ENCODE measurements around the gene EVI2A. TPM values are rescaled to one million over a fixed set of nuclear protein-coding genes. Genes with fewer than 3 reads are reported as not detected.
A peak's percentile ranks its signal among the peaks of the same experiment; 100 is the strongest.

Gene EVI2A
- total RNA-seq, 1 donor from 2014 or later, result 45.2 TPM

GRCh38 chr17:31328160-31328535 is 6.7 kb upstream of the EVI2A start:
- intact Hi-C loops (cut with DNase I), result no loop called here
- Histone ChIP-seq H3K9me3 (no peaks in the 10 kb centered on the region), H3K4me3 (no peak overlapping the region), H3K36me3 (peaks cover 38% of the 10 kb centered on the region), H3K27me3 (ENCODE audit: low read depth) (no peaks in the 10 kb centered on the region), H3K4me1 (no peaks in the 10 kb centered on the region), H3K27ac (no peak overlapping the region)
- DNase-seq (no peak), ATAC-seq (no peak)
- TF ChIP-seq CTCF (IDR thresholded peaks at IDR 0.05), result no peak

- ATAC-seq (no peak), DNase-seq (no peak)
- Histone ChIP-seq H3K9me3 (no peaks in the 10 kb centered on the region), H3K27me3 (ENCODE audit: low read depth) (no peaks in the 10 kb centered on the region), H3K4me1 (no peaks in the 10 kb centered on the region), H3K4me3 (no peak overlapping the region), H3K27ac (no peak overlapping the region), H3K36me3 (peaks cover 38% of the 10 kb centered on the region)
- intact Hi-C loops (cut with DNase I), result no loop called here
- no peak for TF ChIP-seq CTCF (IDR thresholded peaks at IDR 0.05)
These were observed 6.2 kb upstream of the EVI2A start for GRCh38 chr17:31327534-31328159.

- TF ChIP-seq CTCF (IDR thresholded peaks at IDR 0.05), result no peak
- DNase-seq (no peak), ATAC-seq (no peak)
- H3K27ac ChIP-seq, result no peak overlapping the region
- no peaks in the 10 kb centered on the region for H3K9me3 ChIP-seq
- no peaks in the 10 kb centered on the region for H3K27me3 ChIP-seq (ENCODE audit: low read depth)
- intact Hi-C loops (cut with DNase I), result no loop called here
- H3K36me3 ChIP-seq, result peaks cover 22% of the 10 kb centered on the region
- H3K4me3 ChIP-seq, result no peak overlapping the region
- H3K4me1 ChIP-seq, result peaks cover under 1% of the 10 kb centered on the region
These were observed 2.1 kb upstream of the EVI2A start for GRCh38 chr17:31323551-31323950.

GRCh38 chr17:31321966-31322365 is 544 bp upstream of the EVI2A start:
- ATAC-seq (peak in 1 of 2 donors; percentile 41), DNase-seq (no peak)
- Histone ChIP-seq H3K9me3 (no peaks in the 10 kb centered on the region), H3K27me3 (ENCODE audit: low read depth) (no peaks in the 10 kb centered on the region), H3K36me3 (peaks cover 12% of the 10 kb centered on the region), H3K4me1 (peaks cover 11% of the 10 kb centered on the region), H3K27ac (no peak overlapping the region), H3K4me3 (no peak overlapping the region)
- no peak for TF ChIP-seq CTCF (IDR thresholded peaks at IDR 0.05)
- intact Hi-C loops (cut with DNase I), result no loop called here

- Histone ChIP-seq H3K9me3 (no peaks in the 10 kb centered on the region), H3K4me3 (peak overlapping the region; percentile 45), H3K36me3 (peaks cover under 1% of the 10 kb centered on the region), H3K4me1 (peaks cover 11% of the 10 kb centered on the region), H3K27me3 (ENCODE audit: low read depth) (no peaks in the 10 kb centered on the region), H3K27ac (peak overlapping the region; percentile 77)
- ATAC-seq (no peak), DNase-seq (no peak)
- intact Hi-C loops (cut with DNase I), result no loop called here
- TF ChIP-seq CTCF (IDR thresholded peaks at IDR 0.05), result no peak
These were observed 631 bp downstream of the EVI2A start for GRCh38 chr17:31320791-31321190.
